H1 (cell line): ENCODE measurements around the gene SEC14L5. TPM values are rescaled to one million over a fixed set of nuclear protein-coding genes. Genes with fewer than 3 reads are reported as not detected.

ENCODE experiments used
- CTCF ChIA-PET: fragments of 300-600 bp; sonication (Branson Sonifier 250); formaldehyde crosslinking; loops from one replicate; lab custom pipeline; 2021; ENCODE audit not compliant: partially characterized antibody; lab: Charles Lee
- POLR2A ChIA-PET: fragments of 300-600 bp; sonication (Branson Sonifier 250); formaldehyde crosslinking; loops from one replicate; lab custom pipeline; 2021; ENCODE audit warnings: inconsistent platforms; ENCODE audit not compliant: partially characterized antibody; lab: Charles Lee
- DNase-seq, 2 experiments: peaks; one replicate each; pipeline versions ENCODE4 v3.0.0 to v3.0.0-alpha.2; 2010 to 2022; ENCODE audit warnings: low spot score in 2 of 2, low read depth in 1 of 2, mixed read lengths in 1 of 2
- FAIRE-seq: peaks from 2 replicates; lab custom pipeline; 2011; peaks lifted over from hg19 to GRCh38; lab: Jason Lieb, UNC
- H2AFZ ChIP-seq: 2 replicates; pipeline ENCODE4 v1.8.1; 2012; ENCODE audit warnings: low read length, inconsistent platforms
- H2AK5ac ChIP-seq: 2 replicates; pipeline ENCODE4 v1.6.1; 2013; ENCODE audit warnings: low read depth, low read length
- H2BK120ac ChIP-seq: replicated peaks from 2 replicates; pipeline ENCODE3; 2013; ENCODE audit warnings: low read depth, low read length, inconsistent platforms
- H2BK12ac ChIP-seq: 2 replicates; pipeline ENCODE4 v1.6.1; 2013; ENCODE audit warnings: low read depth, low read length
- H2BK15ac ChIP-seq: 2 replicates; pipeline ENCODE4 v1.6.1; 2013; ENCODE audit warnings: low read length
- H2BK20ac ChIP-seq: 2 replicates; pipeline ENCODE4 v1.6.1; 2013; ENCODE audit warnings: low read length
- H2BK5ac ChIP-seq: 2 replicates; pipeline ENCODE4 v1.6.1; 2013; ENCODE audit warnings: low read depth, low read length
- H3K14ac ChIP-seq: 2 replicates; pipeline ENCODE4 v1.6.1; 2013; ENCODE audit warnings: inconsistent platforms; ENCODE audit not compliant: insufficient read length
- H3K18ac ChIP-seq: 2 replicates; pipeline ENCODE4 v1.6.1; 2013; ENCODE audit warnings: low read length; ENCODE audit errors: extremely low read depth
- H3K23ac ChIP-seq: 2 replicates; pipeline ENCODE4 v1.6.1; 2013; ENCODE audit warnings: inconsistent platforms; ENCODE audit not compliant: insufficient read length
- H3K23me2 ChIP-seq: 2 replicates; pipeline ENCODE4 v1.6.1; 2013; ENCODE audit warnings: low read depth, low read length
- H3K27ac ChIP-seq: 2 replicates; pipeline ENCODE4 v1.6.1; 2011; ENCODE audit warnings: low read depth, low read length, inconsistent platforms
- H3K27me3 ChIP-seq, 4 experiments: replicated peaks in 1 of 4; 1 replicate in 1 of 4; 2 replicates in 3 of 4; pipeline versions ENCODE4 v1.6.1 to v1.8.1; 2011 to 2013; ENCODE audit warnings: low read length in 3 of 4, mild to moderate bottlenecking in 3 of 4, inconsistent platforms in 2 of 4, mixed read lengths in 2 of 4, moderate library complexity in 1 of 4; ENCODE audit not compliant: control insufficient read depth in 3 of 4, insufficient read depth in 3 of 4; ENCODE audit errors: extremely low read depth in 1 of 4
- H3K36me3 ChIP-seq, 4 experiments: 2 replicates each; pipeline versions ENCODE4 v1.6.1 to v1.8.1; 2011 to 2013; ENCODE audit warnings: mild to moderate bottlenecking in 4 of 4, low read length in 3 of 4, moderate library complexity in 2 of 4, control low read depth in 1 of 4, inconsistent platforms in 1 of 4; ENCODE audit not compliant: insufficient read depth in 4 of 4, control insufficient read depth in 2 of 4
- H3K4ac ChIP-seq: replicated peaks from 2 replicates; pipeline ENCODE3; 2013; ENCODE audit warnings: low read length, low read depth, mixed read lengths, inconsistent platforms; ENCODE audit not compliant: insufficient read length
- H3K4me1 ChIP-seq, 4 experiments: replicated peaks in 1 of 4; 1 replicate in 1 of 4; 2 replicates in 3 of 4; pipeline versions ENCODE4 v1.6.1 to v1.8.1; 2011 to 2013; ENCODE audit warnings: low read length in 3 of 4, inconsistent platforms in 2 of 4, mixed read lengths in 1 of 4; ENCODE audit not compliant: insufficient read depth in 4 of 4, control insufficient read depth in 3 of 4
- H3K4me2 ChIP-seq, 2 experiments: 2 replicates each; pipeline versions ENCODE4 v1.6.1 to v1.8.1; 2011 to 2013; ENCODE audit warnings: low read depth in 2 of 2, low read length in 2 of 2, control low read depth in 1 of 2, inconsistent platforms in 1 of 2, mild to moderate bottlenecking in 1 of 2; ENCODE audit not compliant: insufficient read depth in 1 of 2
- H3K4me3 ChIP-seq, 4 experiments: fragments of 200-600, 300-600 bp in 1 of 4; sonication (generic), shearing (Covaris generic), sonication (Bioruptor Twin) in 1 of 4; 2 replicates each; pipeline versions ENCODE4 v1.5.1 to v1.8.1; 2011 to 2016; ENCODE audit warnings: low read length in 4 of 4, low read depth in 3 of 4, control low read depth in 2 of 4, inconsistent platforms in 2 of 4, mild to moderate bottlenecking in 2 of 4, mixed read lengths in 1 of 4, moderate library complexity in 1 of 4; ENCODE audit not compliant: insufficient read depth in 2 of 4; ENCODE audit errors: extremely low read depth in 1 of 4
- H3K56ac ChIP-seq: replicated peaks from 2 replicates; pipeline ENCODE3; 2013; ENCODE audit warnings: low read depth, mild to moderate bottlenecking, mixed read lengths, low read length, inconsistent platforms; ENCODE audit not compliant: insufficient read length
- H3K79me1 ChIP-seq: 2 replicates; pipeline ENCODE4 v1.6.1; 2013; ENCODE audit warnings: low read depth, low read length, control low read depth
- H3K79me2 ChIP-seq, 2 experiments: 2 replicates each; pipeline versions ENCODE4 v1.6.1 to v1.8.1; 2012 to 2013; ENCODE audit warnings: low read length in 2 of 2, mild to moderate bottlenecking in 2 of 2, inconsistent platforms in 1 of 2; ENCODE audit not compliant: insufficient read depth in 2 of 2, control insufficient read depth in 1 of 2
- H3K9ac ChIP-seq, 4 experiments: replicated peaks in 1 of 4; 1 replicate in 1 of 4; 2 replicates in 3 of 4; pipeline versions ENCODE4 v1.6.1 to v1.8.1; 2011 to 2013; ENCODE audit warnings: low read depth in 3 of 4, low read length in 3 of 4, control low read depth in 2 of 4, mild to moderate bottlenecking in 2 of 4, moderate library complexity in 2 of 4, inconsistent platforms in 1 of 4; ENCODE audit errors: extremely low read depth in 1 of 4
- H3K9me3 ChIP-seq, 2 experiments: 2 replicates each; pipeline versions ENCODE4 v1.6.1 to v1.8.1; 2012 to 2013; ENCODE audit warnings: mild to moderate bottlenecking in 2 of 2, moderate library complexity in 2 of 2, control low read depth in 1 of 2, inconsistent platforms in 1 of 2, low read depth in 1 of 2, low read length in 1 of 2, mixed read lengths in 1 of 2; ENCODE audit not compliant: insufficient read depth in 2 of 2
- H4K20me1 ChIP-seq, 2 experiments: replicated peaks in 1 of 2; 2 replicates each; pipeline versions ENCODE3 to v1.8.1; 2011 to 2013; ENCODE audit warnings: inconsistent platforms in 2 of 2, low read length in 2 of 2, mild to moderate bottlenecking in 1 of 2; ENCODE audit not compliant: insufficient read depth in 2 of 2, control insufficient read depth in 1 of 2
- H4K5ac ChIP-seq: 2 replicates; pipeline ENCODE4 v1.6.1; 2013; ENCODE audit warnings: low read length, low read depth, mixed read lengths, inconsistent platforms; ENCODE audit not compliant: insufficient read length
- H4K8ac ChIP-seq: 2 replicates; pipeline ENCODE4 v1.8.0; 2013; ENCODE audit warnings: mild to moderate bottlenecking, moderate library complexity, low read length, inconsistent platforms; ENCODE audit not compliant: insufficient read depth; ENCODE audit errors: extremely low read depth
- H4K91ac ChIP-seq: replicated peaks from 2 replicates; pipeline ENCODE3; 2013; ENCODE audit warnings: low read length, mixed read lengths, inconsistent platforms; ENCODE audit not compliant: insufficient read length
- ATF2 ChIP-seq: IDR thresholded peaks from 2 replicates; pipeline ENCODE4 v1.6.1; 2012; ENCODE audit warnings: low read length, inconsistent platforms
- CEBPB ChIP-seq: IDR thresholded peaks from 2 replicates; pipeline ENCODE4 v1.6.1; 2012; ENCODE audit warnings: low read depth, low read length
- YY1 ChIP-seq: IDR thresholded peaks from 2 replicates; pipeline ENCODE4 v1.6.1; 2011; ENCODE audit warnings: low read depth, mild to moderate bottlenecking, low read length
- WGBS, 2 experiments: shearing (Covaris generic) in 1 of 2; methylation state at CpG; one replicate each; pipeline versions ENCODE4 v1.1.6 to v1.1.7; 2013 to 2015; ENCODE audit warnings: low lambda C conversion rate in 2 of 2, mixed read lengths in 2 of 2, inconsistent platforms in 1 of 2, low coverage in 1 of 2, missing lambda C conversion rate in 1 of 2; ENCODE audit not compliant: insufficient replicate concordance in 2 of 2, insufficient coverage in 1 of 2, insufficient read length in 1 of 2; ENCODE audit errors: extremely low coverage in 1 of 2, missing lambda C conversion rate in 1 of 2; 5-methylcytosine and 5-hydroxymethylcytosine counted together
- polyA plus RNA-seq, 7 experiments: library from polyadenylated mRNA; depleted of rRNA in 3 of 7; stranded (reverse) in 5 of 7; unstranded in 2 of 7; fragments of >200 nt in 5 of 7; fragments of 200-250 nt in 2 of 7; gene quantifications; 1 replicate in 5 of 7; 2 replicates in 1 of 7; 4 replicates in 1 of 7; pipeline versions ENCODE4 v1.2.1 to v1.2.3, GENCODE V29; 2011 to 2013; ENCODE audit warnings: missing spikeins in 2 of 7, mixed read lengths in 2 of 7
- total RNA-seq: library from RNA; stranded (reverse); fragmentation: NEBNext Ultra II Directional; extraction: Animal tissue kit (Norgen Biotek cat#: 25700); gene quantifications from 2 replicates; pipeline ENCODE4 v1.2.1, GENCODE V29; 2021

SEC14L5 gene
- total and polyA plus RNA-seq, 2 of the 8 experiments (the other 6 are each of a cell fraction or from before 2014, with no cell fraction given) = 1.9 to 3.0 TPM

GRCh38 chr16:5000573-5001001 is 42.5 kb downstream of the SEC14L5 start:
- CTCF ChIA-PET = interaction anchor here (1.2 to 1.7 kb wide), 3 partner anchors 20 to 25 kb away, joined by 3 to 5 read pairs (median 3); no protein-coding TSS in a partner anchor
- Histone ChIP-seq H2BK12ac (no peak overlapping the region), H3K36me3 (no peaks in the 10 kb centered on the region), H4K91ac (no peak overlapping the region), H3K14ac (no peak overlapping the region), H3K4me2 (no peak overlapping the region), H2AFZ (no peak overlapping the region), H2BK5ac (0 out of 2 replicates have a peak overlapping the region, but pooled peaks have one; percentile 60), H2AK5ac (no peak overlapping the region), H4K5ac (no peak overlapping the region), H4K20me1 (no peaks in the 10 kb centered on the region), H2BK120ac (no peak overlapping the region), H2BK20ac (no peak overlapping the region), H3K4me1 (no peaks in the 10 kb centered on the region), H3K79me2 (no peaks in the 10 kb centered on the region), H3K23ac (no peak overlapping the region), H3K27ac (no peak overlapping the region), H2BK15ac (no peak overlapping the region), H3K4me3 (no peak overlapping the region), H3K23me2 (no peaks in the 10 kb centered on the region), H3K56ac (no peak overlapping the region), H3K4ac (no peak overlapping the region), H4K8ac (no peak overlapping the region), H3K9ac (no peak overlapping the region), H3K9me3 (no peaks in the 10 kb centered on the region), H3K79me1 (no peaks in the 10 kb centered on the region; the same call in 1 of the 2 replicates), H3K27me3 (no peaks in the 10 kb centered on the region), H3K18ac (no peak overlapping the region)
- WGBS, 2 experiments = 94% methylated on average over 18 of the region's 19 CpGs; no CpG with 5 or more reads in 1 of the 2 experiments
- FAIRE-seq = no peak
- DNase-seq = no peak
- POLR2A ChIA-PET = interaction anchor here (1.6 kb wide), 1 partner anchor 17 kb away, joined by 3 read pairs; no protein-coding TSS in a partner anchor
- TF ChIP-seq YY1 (no peak), ATF2 (no peak), CEBPB (no peak)
